COLO829 (cell line): ENCODE measurements around the gene WDR33.
A peak's percentile ranks its signal among the peaks of the same experiment; 100 is the strongest.
"Not testable (repeated sequence)": the region's sequence is repeated elsewhere in the genome, so short reads cannot be mapped to it uniquely, and the experiment has no call there.

Experiments
- DNase-seq: peaks from one replicate; pipeline ENCODE4 v3.0.0; 2012; ENCODE audit warnings: low spot score

WDR33 gene

GRCh38 chr2:127810619-127811396, at the start of gene WDR33:
WDR33 (minus strand) TSS chr2:127811171; CDS start chr2:127770981, 40,190 bp downstream.
- DNase-seq, result peak; percentile 94

DNA sequence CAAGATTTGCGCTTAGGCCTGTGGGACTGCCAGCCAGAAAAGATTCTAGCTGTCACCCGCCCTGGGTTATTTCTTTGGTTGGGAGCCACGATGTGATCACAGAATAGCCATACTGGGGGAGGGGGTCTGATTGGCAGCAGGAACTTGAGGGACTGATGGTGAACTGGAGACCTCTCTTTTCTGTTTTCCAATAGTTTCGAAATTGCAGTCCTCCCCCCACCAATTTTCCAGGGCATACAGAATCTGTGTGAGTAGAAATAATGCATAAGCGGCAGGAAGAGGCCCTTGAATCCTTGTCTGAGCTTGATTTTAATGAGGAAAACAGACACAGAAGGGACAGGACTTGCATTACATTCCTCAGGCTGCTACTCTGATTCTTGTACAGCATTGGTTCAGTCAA, 49.2 kb upstream of the WDR33 start:
- DNase-seq, result no peak

- no peak for DNase-seq
Measured at GRCh38 chr2:127859712-127860085, 48.7 kb upstream of the WDR33 start.

DNA sequence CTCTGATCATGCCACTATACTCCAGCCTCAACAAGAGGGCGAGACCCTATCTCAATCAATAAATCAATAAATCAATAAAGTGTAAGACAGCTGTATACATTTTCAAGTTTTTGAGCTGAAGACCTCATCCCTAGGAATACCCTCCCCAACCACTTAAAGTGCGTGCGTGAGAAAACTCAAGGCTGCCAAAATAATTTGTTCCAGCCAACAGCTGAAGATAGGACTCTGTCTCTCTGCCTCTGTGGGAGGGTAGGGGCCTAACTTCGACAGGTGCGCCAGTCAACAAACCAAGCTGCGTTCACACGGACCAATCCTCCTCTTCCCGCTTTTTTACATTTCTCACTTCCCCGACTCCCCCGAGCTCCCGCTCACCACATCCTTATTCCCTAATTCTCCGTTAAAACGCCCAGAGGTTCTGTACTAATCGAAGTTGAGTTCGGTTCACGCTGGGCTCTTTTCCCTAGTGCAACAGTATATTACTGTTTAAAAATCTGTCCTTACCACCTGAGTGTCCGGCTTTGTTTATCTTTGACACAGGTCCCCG, 46.4 kb upstream of the WDR33 start:
- no peak for DNase-seq

GRCh38 chr2:127853671-127854070, 42.7 kb upstream of the WDR33 start:
- DNase-seq, result no peak

DNA sequence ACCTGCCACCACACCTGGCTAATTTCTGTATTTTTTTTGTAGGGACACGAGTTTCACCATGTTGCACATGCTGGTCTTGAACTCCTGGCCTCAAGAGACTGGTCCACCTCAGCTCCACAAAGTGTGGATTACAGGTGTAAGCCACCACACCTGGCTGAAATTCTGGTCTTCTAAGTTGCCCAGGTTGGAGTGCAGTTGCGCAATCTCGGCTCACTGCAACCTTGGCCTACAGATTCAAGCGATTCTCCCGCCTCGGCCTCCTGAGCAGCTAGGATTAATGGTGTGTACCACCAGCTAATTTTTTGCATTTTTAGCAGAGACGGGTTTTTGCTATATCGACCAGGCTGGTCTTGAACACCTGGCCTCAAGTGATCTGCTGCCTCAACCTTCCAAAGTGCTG, 41.4 kb upstream of the WDR33 start:
- DNase-seq, result no peak

GRCh38 chr2:127847931-127848330, 37.0 kb upstream of the WDR33 start:
- DNase-seq, result no peak

- DNase-seq, result no peak
Measured at GRCh38 chr2:127844973-127845372, 34.0 kb upstream of the WDR33 start.

DNA sequence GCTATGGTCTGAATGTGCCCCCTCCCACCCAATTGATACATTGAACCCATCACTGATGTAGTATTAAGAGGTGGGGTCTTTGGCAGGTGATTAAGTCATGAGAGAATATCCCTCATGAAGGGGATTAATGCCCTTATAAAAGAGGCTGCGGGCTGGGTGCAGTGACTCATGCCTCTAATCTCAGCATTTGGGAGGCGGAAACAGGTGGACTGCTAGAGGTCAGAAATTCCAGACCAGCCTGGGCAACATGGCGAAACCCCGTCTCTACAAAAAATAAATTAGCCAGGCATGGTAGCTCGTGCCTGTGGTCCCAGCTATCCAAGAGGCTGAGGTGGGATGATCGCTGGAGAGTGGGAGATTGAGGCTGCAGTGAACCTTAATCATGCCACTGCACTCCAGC, 32.7 kb upstream of the WDR33 start:
- no peak for DNase-seq

- DNase-seq, result no peak
Measured at GRCh38 chr2:127841466-127842178, 30.7 kb upstream of the WDR33 start.

DNA sequence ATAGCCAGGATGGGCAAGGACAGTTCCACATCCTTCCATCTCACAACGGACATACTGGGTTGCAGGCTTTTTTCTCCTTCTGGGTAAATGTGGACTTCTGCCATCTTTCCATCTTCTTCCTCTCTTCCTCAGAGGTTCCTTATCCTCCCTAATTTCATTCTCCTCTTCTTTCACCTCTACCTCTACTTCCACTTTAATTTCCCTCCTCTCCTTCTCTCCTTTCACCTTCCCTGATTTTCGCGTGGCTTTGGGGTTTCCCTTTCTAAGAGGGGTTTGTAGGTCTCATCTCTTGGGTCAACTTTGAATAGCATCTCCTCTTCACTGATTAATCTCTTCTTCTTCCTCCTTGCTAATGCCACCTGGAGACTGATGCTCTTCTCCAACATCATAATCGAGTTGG, 29.9 kb upstream of the WDR33 start:
- DNase-seq, result no peak

DNA sequence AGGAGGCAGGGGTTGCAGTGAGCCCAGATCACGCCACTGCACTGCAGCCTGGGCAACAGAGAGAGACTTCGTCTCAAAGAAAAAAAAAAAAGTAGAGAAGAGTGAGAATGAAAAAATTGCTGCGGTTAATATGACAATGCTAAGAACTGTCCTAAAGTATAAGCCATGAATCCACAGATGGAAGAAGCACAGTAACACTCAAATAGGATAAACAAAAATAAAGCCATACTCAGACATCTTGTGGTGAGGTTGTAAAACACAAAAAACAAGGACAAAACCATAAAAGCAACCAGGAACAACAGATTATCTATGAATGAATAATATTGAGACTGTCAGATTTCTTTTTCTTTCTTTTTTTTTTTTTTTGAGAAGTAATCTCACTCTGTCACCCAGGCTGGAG, 24.0 kb upstream of the WDR33 start:
- no peak for DNase-seq

DNA sequence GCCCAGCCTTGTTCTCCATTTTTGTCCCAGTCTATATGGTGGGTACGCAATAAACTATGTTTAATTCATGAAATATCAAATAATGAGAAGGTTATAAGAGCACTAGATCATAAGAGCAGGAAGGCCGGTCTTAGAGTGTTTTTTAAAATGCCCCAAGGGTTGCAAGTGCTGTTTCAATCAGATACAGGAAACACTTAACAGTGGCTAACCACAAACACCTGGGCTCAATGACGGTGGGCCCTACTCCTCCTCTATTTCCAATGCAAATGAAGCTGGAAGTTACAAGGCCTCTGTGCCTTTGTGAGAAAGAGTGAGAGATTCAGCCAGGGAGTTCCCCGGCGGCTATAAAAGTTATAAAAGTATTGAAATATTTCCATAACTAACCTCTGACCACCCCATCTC, 18.9 kb upstream of the WDR33 start:
- no peak for DNase-seq

DNA sequence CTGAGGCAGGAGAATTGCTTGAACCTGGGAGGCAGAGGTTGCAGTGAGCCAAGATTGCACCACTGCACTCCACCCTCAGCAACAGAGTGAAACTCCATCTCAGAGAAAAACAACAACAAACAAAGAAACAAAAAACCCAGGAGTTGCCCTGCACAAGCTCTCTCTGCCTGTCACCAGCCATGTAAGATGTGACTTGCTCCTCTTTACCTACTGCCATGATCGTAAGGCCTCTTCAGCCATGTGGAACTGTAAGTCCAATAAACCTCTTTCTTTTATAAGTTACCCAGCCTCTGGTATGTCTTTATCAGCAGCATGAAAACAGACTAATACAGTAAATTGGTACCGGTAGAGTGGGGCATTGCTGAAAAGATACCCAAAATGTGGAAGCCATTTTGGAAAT, 15.7 kb upstream of the WDR33 start:
- not testable (repeated sequence) for DNase-seq

DNA sequence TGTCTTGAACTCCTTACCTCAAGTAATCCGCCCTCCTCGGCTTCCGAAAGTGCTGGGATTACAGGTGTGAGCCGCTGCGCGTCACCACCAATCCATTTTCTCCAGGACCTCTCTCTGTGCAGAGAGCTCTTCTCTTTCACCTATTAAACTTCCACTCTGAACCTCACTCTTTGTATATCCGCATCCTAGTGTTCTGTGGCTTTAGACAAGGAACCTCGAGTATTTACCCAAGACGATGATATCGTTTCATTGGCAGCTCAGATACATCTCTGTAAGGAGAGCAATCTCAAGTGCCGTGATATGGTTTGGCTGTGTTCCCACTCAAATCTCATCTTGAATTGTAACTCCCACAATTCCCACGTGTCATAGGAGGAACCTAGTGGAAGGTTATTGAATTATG, 15.1 kb upstream of the WDR33 start:
- no peak for DNase-seq

GRCh38 chr2:127820080-127820668, 9.2 kb upstream of the WDR33 start:
- no peak for DNase-seq

GRCh38 chr2:127818794-127819425, 7.9 kb upstream of the WDR33 start:
- DNase-seq, result no peak

DNA sequence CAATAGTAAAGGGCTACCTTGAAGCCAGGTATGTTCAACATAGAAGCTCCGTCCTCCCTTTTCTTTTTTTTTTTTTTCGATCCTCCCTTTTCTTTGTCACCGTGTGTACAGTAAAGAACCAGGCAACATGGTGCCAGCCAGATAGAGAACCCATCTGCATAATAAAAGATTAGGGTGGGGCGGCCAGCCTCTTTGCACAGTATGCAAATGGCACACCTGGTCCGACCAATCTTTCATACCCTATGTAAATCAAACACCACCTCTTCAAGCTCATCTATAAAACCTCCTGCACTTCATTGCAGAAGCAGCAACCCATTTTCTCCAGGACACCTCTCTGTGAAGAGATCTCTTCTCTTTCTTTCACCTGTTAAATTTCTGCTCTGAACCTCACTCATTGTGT, 7.3 kb upstream of the WDR33 start:
- DNase-seq, result no peak

DNA sequence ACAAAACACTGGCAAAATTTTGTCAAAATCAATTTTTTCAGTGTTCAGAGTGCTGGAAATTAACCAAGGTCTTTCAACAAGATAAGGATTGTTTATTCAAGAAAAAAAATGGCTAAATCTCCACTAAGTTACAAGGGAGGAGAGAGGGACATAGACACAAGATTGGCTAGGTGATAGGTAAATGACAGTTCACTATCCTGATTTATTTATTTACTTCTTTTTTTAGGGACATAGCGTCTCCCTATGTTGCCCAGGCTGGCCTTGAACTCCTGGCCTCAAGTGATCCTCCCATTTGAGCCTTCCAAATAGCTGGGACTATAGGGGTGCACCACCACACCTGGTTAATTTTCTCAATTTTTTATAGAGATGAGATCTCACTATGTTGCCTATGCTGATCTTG, 3.7 kb upstream of the WDR33 start:
- DNase-seq, result no peak

DNA sequence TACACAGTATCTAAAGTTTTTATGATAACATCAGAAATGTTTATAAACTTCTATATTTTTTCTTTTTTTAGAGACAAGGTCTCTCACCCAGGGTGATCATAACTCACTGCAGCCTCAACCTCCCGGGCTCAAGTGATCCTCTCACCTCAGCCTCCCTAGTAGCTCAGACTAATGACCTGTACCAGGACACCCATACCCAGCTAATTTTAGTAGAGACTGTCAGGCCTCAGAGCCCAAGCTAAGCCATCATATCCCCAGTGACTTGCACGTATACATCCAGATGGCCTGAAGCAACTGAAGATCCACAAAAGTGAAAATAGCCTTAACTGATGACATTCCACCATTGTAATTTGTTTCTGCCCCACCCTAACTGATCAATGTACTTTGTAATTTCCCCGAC, 1.5 kb upstream of the WDR33 start:
- not testable (repeated sequence) for DNase-seq

DNA sequence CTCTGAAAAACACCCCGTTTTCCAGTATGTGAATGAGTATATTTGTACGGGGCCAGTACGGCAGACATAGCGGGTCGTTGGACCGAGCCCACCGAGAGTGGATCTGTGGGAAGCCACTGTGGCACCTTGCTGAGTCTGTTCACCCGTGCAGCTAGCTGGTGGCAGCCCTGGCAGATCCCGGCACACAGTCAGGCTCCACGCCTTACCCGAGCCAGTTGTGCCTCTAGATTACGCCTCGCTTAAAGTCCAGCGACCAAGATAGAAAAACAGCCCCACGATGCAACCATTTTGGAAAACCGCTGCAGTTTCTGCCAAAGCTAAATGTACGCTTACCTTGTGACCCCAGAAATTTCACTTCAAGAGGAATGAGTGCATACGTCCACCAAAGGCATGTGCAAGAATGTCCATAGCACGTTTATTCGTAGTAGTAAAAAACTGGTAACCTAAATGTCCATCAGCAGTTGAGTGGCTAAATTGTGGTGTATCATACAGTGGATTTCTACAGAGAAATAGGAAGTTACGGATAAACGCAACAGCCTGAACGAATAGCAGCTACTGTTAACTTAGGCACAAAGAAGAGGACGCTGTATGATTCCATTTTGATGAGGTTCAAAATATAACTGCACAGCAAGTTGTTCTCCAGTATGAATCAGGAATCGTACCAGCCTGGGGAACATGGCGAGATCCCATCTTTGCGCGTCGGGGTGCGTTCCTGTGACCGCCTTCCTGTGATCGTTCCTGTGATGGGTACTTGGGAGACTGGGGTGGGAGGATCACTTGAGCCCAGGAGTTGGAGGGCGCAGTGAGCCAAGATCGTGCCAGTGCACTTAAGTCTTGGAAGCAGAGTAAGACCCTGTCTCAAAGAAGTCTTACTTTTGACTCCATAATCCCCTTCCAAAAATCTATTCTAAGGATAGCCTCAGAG, 688 bp upstream of the WDR33 start:
- DNase-seq, result no peak
